ENCODE results near the gene DIS3L2.

DNA sequence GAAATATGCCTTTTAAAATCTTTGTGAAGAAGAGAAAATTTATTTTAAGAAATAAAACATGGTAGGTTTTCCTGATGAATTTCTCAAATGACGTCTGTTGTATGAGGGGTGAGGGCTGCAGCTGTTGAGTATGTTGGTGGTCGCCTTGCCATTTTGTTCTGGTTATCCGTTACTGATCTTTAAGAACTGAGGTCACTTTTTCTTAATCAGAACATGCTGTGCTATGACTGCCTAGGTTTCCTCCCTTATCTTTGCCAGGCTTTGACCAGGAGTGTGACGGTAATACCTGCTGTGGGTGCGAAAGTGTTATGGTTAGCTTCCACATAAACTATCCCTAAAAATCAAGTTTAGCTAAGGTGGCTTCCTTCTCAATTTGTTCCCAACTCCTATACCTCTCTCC is 176.9 kb downstream of the DIS3L2 start:
- TF ChIP-seq REST (IDR thresholded peaks at IDR 0.05; ENCODE audit: insufficient read depth in 1 of 2, low read depth in 2 of 2, low read length in 2 of 2), result no peak
- no peak for TF ChIP-seq TAF1 (IDR thresholded peaks at IDR 0.05; ENCODE audit: borderline replicate concordance, insufficient read depth, low read length)

All from PFSK-1 (cell line).